GM19328 (cell line): ENCODE results near the gene BTBD9.

Source experiments
- ATAC-seq: cut with Tn5 transposase; IDR thresholded peaks from one replicate; pipeline ENCODE4 v1.9.1; 2021; ENCODE audit warnings: mild to moderate bottlenecking, moderate library complexity; ENCODE audit not compliant: unreplicated experiment

The BTBD9 gene

DNA sequence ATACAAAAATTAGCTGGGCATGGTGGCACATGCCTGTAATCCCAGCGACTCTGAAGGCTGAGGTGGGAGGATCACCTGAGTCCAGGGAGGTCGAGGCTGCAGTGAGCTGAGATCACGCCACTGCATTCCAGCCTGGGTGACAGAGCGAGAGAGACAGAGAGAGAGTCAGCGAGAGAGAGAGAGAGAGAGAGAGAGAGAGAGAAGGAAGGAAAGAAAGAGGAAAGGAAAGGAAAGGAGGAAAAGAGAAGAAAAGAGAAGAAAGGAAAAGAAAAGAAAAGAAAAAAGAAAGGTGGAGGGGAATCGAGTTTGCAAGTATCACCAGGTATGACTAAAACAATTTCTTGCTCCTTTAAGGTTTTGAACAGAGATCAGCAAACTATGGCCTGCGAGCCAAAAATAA lies 152.3 kb downstream of the BTBD9 start:
- no peak for ATAC-seq

DNA sequence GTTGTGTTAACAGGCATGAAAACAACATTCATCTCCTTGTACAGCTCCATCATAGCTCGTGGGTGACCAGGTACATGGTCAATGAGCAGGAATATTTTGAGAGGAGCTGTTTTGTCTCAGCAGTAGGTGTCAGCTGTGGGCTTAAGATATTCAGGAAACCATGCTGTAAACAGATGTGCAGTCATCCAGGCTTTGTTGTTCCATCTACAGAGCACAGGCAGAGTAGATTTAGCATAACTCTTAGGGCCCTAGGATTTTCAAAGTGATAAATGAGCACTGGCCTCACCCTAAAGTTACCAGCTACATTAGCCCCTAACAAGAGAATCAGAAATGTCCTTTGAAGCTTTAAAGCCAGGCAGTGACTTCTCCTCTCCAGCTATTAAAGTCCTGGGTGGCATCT lies 154.2 kb downstream of the BTBD9 start:
- ATAC-seq, result no peak

DNA sequence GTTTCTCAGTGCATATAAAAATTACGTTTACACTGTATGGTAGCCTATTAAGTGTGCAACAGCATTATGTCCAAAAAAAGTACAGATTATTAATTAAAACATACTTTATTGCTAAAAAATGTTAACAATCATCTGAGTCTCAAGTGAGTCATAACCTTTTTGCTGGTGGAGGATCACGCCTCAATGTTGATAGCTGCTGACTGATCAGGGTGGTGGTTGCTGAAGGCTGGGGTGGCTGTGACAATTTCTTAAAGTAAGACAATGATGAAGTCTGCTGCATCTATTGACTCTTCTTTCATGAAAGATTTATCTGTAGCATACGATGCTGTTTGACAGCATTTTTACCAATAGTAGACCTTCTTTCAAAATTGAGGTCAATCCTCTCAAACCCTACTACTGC lies 155.1 kb downstream of the BTBD9 start:
- no peak for ATAC-seq

DNA sequence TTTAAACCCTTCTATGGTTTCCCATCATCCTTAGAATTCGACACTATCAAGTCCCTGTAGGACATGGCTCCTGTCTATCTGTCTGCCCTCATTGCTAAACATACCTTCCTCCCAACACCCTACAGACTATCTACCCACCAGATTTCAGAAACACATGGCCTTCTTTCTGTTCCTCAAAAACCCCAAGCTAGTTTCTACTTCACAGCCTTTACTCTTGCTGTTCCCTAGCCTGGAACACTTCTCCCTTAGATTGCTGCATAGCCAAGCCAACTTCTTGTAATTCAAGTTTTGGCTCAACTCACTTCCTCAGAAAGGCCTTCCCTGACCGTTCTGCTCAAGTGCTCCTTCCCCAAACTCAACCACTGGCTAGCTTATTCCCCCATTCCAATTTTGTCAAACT lies 156.2 kb downstream of the BTBD9 start:
- ATAC-seq, result no peak

DNA sequence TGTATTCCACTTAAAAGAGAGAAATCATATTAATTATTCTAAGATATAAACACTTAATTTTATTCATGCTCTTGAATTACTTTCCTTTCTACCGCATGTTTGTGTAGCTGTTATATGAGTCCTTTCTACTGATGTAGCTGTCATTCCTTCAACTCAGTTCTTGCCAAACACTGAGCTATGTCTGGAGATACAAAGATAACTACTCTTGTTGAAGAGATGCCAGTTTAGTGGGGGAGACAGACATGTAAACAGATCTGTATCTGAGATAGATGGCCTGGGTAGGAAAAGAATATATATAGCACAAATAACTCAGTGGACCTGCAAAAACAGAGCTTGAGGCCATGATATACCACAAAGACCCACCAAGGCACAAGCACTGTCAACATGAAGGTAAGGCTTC lies 157.3 kb downstream of the BTBD9 start:
- no peak for ATAC-seq

DNA sequence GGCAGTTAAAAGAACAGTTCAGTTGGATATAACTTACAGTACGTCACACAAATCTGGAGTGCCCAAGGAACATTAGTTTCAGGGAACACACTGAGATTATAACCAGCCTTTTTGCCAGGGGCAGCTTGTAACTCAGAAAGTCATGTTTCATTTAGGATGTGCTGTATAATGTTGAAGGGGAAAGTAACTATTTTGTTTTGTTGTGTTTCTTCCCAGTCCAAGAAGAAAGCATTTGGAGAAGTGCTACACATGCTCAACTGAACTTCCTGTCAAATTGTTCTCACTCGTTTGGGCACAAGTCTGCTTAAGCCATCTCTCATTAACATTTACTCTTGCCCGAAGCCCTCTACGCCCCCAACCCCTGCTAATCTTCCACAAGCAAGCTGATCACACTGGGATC lies 157.9 kb downstream of the BTBD9 start:
- no peak for ATAC-seq

DNA sequence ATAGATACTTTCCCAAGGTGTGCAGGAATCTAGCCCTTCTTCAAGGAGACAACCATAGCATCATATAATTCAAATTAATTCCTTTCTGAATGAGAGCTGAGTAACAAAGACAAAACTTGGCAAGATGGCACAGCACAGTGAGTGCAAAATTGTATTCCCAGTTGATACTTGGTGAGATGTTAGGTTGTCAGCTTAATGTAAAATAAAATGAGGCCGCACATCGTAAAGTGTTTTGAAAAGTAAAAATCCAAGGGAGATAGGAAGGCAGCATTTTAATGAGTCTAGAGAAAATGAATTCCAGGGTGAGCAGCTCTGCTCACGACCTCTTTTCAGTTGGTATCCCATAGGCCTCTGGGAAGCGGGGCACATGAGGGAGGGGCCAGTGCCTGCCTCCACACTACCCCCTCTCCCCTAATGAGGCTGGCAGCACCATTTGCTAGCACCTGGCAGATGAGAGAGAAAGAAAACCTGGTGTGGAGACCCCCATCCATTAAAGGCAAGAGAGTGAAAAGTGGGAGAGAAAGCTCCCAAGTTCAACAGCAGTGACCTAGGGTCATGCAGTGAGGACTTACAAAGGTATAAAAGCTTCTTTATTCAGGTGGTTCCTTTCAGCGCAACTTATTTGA lies 158.4 kb downstream of the BTBD9 start:
- ATAC-seq, result no peak

DNA sequence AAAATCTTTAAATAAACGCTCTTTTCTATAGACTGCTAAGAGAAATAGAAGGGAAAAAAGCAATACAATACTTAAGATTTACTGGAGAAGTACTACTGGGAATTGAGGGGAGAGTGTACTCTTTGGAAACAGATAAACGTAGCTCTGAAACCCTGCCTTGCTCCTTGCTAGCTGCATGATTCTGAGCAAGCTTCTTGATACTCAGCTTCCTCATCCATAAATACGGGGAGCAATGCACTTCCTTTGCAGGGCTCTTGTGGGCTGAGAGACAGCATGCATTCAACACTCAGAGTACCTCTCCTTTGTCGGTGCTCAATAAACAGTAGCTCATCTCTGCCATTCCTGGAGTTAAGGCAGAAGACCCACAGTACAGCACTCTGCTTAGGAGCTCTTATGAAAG lies 159.7 kb downstream of the BTBD9 start:
- no peak for ATAC-seq

DNA sequence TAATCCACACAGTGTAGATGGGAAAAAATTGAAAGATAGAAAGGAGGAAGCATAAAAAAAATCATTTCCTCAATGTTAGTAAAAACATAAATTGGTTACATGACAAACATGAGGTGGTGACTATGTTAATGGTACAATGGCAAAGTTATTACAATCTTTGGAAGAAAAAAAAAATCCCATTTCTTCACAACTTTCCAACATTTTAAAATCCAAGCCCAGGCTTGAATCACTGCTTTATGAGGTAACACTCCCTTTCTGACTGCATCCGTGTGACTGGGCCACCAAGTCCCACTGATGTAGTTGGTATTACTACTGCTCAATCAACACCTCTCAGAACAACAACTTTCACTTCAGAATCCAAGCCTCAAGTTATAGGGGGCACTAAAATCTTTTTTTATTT lies 160.4 kb downstream of the BTBD9 start:
- no peak for ATAC-seq

DNA sequence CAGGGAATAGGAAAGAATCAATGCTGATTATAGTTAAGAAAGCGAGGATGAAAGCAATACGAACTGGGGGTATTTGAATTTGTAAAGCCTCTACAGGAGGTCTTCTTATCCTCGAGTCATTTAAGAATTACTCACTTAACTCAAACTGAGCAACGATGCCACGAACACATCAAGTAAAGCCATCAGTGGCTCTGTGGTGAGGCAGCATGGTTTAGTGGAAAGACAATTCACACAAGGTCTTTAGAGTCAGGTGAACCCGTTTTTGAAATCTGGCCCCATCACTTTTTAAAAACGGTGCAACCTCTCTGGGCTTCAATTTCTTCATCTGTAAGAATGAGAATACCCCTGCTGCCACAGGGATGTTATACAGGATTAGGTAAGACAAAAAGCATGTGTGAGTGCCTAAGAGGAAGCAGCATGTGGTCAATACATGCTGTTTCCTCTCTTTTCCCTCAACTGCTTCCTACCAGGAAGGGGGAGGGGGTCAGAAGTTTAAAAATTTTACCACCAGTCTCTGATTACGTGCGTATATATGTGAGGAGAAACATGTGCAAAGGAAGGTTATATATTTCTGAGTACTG lies 162.0 kb downstream of the BTBD9 start:
- ATAC-seq, result no peak

DNA sequence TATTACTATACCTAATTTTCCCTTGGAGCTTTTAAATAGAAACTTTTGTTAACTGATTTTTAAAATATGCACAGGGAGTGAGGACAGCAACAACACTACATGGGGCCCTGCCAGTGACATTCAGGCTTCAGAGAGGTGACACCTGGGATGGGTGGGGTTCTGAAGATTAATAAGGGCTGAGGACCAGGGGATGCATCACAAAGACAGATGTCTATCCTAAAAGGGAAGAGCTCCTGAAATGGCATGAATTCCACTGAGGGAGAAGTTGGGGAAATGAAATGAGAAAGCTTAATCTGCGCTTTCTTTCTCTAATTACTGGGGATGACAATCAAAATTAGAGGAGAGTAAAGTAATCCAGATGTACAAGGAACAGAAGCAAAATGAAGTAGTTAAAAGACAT lies 162.8 kb downstream of the BTBD9 start:
- no peak for ATAC-seq

DNA sequence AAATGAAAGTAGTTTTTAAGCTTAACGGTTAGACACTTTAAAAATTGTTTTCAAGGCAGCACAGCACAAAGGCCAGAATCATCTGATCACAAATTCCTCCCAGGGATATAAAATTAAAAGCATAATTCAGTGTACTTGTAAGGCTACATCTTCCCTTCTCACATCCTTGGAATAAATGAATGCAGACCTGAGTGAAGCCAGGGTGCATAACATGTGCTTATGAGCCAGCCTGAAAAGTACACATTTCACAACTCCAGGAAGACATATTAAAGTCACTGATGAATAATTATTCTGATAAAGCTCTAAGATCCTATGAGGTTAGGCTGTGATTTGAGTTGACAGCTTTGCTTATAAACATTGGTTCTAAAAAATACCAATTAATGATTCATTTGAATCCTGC lies 163.6 kb downstream of the BTBD9 start:
- ATAC-seq, result no peak

DNA sequence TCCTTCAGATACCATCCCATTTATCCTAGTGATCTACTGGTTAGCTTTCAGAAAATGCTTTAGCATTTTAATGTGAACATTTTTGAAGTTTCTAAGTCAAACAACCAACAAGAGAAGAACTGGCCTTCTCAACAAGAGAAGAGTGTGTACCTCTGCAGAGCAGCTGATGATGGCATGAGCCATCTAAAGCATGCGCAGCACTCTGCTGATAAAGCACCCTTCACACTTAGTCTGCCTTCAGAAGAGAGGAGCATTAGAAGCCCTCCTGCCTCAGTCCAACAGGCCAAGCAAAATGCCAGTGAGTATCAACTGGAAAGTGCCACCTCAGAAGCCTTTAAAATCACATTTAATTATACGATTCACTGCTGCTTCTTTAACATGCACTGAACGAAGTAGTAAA lies 169.2 kb downstream of the BTBD9 start:
- no peak for ATAC-seq

DNA sequence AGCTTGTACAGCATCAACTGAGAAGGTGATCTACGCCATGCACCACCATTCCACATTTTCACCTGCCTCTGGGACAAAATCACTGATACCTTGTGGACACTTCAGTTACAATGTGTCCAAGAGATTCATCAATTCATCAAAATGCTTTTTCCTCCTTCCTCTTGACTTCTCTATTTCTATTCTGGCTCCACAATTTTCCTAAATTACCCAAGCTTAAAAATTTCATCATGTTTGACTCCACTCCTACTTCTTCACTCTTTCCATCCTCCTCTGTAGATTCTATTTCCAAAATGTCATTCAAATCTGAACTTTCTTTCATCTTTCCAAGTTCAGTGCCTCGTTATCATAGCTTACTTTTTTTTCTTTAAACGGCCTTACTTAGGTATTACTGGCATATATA lies 172.2 kb downstream of the BTBD9 start:
- no peak for ATAC-seq

DNA sequence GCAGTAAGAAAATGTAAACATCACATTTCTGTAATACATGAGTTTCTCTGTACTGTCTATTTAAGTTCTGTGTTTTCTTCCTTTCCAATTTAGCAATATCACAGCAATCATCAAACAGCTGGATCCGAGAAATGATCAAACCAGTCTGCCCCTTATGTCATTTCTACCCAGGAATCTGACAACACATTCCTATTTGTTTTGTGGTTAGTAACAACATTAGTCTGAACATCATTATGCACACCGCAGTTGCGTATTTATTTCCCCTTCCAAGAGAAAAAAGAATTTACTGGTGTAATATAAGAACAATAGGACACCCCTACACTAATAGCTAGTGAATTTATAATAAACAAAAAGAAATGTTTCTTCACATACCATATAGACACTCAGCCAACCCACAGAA lies 179.5 kb downstream of the BTBD9 start:
- ATAC-seq, result no peak

DNA sequence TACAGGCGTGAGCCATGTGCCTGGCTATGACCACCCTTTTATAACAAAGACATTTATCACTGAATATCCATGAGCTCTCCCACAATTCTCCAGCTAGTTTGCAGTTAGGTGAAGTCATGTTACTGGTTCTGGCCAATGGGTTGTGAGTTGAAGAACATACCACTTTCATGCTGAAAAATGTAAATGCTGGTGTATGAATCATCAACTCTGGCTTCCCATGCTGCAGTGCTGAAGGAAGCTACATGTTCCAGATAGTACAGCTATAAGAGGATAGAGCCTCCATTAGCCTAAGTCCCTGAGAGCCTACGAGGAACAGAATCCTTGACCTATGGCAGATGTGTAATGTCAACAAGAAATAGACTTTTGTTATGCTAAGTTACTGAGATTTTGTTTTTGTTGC lies 180.4 kb downstream of the BTBD9 start:
- no peak for ATAC-seq

DNA sequence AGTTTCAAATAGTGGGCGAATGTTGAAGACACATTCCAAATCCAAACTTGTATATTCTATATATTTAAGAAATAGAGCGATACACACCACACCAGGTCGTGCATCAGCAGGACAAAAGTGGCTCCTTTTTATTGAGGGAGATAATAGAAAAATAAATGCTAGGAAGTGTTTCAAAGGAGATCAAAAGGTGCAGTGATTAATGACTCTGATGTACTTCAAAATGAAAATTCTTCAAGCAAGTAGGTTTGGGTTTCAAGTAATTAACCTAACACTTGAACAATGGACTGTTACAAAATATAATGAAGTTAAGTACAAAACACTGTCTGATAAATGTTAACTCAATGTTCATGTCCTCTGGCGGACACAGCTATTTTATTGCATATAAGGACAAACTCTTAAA lies 185.9 kb downstream of the BTBD9 start:
- no peak for ATAC-seq

DNA sequence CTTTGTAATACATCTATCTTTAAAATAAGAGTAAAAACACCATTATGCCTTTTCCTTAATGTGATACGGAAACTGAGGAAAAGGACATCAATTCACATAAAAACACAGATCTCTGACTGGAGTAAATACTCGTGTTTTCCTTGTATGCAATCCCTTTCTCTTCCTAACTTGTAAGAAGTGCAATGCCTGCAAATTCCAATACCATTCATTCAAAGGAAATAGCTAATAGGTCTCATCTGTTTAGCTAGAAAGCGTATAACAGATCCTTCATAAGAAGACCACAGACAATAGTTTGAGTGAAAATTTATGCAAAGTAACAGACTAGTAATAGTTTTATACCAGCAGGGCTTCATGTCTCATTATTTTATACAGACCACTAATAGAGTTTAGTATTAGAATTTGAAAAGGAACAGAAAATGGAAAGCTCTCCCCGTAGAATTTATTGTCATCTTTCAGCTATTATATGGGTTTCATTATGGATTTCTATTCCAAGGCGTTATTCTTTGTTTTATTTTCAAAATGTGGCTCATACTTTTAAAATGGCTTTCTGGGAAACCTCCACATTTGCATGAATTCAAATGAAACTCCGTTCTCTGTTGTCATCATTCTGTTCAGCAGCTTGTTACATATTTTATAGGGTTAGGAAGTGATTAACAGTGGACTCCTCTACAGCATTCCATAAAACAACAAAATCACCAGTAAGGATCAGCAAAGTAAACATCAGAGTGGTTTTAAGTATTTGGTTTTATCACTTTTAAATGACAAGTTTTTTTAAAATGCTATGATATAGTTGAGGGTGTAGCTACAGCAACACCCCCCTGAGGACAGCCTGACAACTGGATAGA lies 186.7 kb downstream of the BTBD9 start:
- no peak for ATAC-seq

DNA sequence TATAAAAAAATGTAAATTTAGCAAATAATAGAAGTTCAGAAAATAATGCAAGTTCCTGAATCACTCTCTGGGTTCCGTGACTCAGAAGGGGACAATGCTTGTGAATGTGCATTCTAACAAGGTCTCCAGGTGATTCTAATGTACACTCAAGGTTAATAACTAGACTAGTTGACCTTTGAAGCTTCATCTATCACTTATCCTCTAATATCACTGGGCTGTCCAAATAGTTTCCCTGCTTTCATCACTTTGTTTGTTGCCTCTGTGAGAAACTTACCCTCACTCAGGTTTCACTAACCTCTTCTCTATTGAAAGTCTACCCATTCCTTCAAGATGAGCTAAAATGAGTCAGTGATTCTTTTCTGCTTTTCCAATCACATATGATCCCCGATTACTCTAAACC lies 189.0 kb downstream of the BTBD9 start:
- no peak for ATAC-seq

DNA sequence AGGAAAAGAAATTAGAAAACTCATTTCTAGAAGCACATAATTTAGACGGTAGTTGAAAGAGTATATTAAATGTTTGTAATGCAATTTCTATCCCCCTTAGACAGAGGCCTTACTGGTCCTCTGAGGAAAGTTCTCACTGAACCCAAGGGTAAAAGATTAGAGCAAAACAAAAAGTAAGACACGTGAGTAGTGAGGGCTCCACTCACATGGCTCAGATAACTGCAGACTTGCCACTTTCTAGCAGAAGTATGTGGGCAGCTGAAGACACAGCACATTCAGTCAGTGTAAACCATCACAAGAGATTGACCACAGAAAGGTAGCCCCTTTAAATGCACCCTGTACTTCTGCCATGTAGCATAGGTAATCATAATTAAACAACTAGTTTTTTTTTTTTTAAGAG lies 193.8 kb downstream of the BTBD9 start:
- no peak for ATAC-seq

DNA sequence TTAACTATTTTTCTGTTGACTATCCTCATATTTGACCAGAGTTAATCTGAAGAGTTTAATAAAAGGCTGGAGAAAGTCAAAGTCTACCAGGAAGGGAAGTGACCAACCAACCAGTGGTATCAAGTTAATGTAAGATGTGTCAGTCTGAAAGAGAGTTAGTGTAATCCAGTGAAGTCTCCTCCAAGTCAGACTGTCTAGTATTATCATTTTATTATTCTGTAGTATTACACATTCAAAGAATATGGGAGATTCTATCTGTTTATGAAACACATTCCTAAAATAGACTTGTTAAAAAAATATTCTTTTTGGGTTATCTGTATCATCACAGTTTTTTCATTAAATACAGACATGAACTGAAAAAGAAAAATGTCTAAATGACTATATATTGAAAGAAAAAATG lies 194.4 kb downstream of the BTBD9 start:
- ATAC-seq, result no peak

DNA sequence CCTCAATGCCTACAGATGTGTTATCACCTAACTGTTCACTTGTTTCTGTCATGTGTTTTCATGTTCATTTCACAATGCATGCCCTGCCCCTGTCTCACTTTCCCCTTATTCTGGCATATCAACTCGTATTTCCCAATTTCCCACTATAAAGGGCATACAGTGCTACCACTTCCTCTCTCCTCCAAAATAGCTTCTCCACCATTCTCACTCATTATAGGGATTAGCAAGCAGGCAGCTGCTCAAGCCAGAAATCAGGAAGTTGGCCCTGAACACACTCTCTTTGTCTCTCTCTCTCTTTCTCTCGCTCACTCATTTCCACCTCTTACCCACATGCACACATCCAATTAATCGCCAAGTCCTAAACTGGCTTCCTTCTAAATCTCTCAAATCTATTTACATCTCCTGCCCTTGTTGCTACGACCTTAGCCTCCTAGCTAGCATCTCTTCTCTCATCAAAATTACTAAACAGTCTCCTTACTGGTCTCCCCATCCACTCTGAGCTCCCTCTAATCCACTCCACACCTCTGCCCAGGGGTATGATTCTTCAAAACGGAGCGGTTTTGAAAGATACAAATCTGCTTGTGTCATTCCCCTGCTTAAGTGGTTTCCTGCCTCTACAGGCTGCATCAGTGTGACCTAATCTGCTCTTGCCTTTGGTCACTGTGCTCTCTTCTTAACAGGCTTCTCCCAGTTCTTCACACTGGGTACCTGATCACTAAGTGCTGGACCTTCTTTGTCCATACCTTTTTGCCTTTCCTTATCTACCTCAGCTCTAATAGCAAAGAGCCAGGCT lies 196.2 kb downstream of the BTBD9 start:
- no peak for ATAC-seq
